ENCODE results near the gene CDKN2B.

GRCh38 chr9:22036866-22037626 lies 27.9 kb upstream of the CDKN2B start:
- TF ChIP-seq CTCF (IDR thresholded peaks at IDR 0.05 in 2 of 3, conservative IDR thresholded peaks at IDR 0.05 in 1 of 3; ENCODE audit: borderline replicate concordance in 1 of 3, insufficient read depth in 1 of 3, low read depth in 2 of 3, low read length in 2 of 3) (no peak), CEBPB (IDR thresholded peaks at IDR 0.05; ENCODE audit: low read depth) (0 out of 2 replicates have a peak, but pooled peaks have one; percentile 32), SP1 (IDR thresholded peaks at IDR 0.05; ENCODE audit: low read depth) (no peak), POLR2AphosphoS5 (IDR thresholded peaks at IDR 0.05; ENCODE audit: low read depth, low read length) (no peak), POLR2A (IDR thresholded peaks at IDR 0.05; ENCODE audit: borderline replicate concordance, extremely low read depth, insufficient read depth, insufficient read length) (no peak), TCF7L2 (IDR thresholded peaks at IDR 0.05; ENCODE audit: borderline replicate concordance, extremely low read depth, insufficient read depth, insufficient read length) (no peak), RAD21 (IDR thresholded peaks at IDR 0.05; ENCODE audit: low read depth) (no peak), MAX (IDR thresholded peaks at IDR 0.05) (no peak), JUND (IDR thresholded peaks at IDR 0.05) (no peak)
